HG03097 (cell line): ENCODE measurements around the gene GSN.

Experiments
- ATAC-seq: cut with Tn5 transposase; IDR thresholded peaks from one replicate; pipeline ENCODE4 v1.9.1; 2021; ENCODE audit not compliant: unreplicated experiment, low FRiP score

Gene GSN

DNA sequence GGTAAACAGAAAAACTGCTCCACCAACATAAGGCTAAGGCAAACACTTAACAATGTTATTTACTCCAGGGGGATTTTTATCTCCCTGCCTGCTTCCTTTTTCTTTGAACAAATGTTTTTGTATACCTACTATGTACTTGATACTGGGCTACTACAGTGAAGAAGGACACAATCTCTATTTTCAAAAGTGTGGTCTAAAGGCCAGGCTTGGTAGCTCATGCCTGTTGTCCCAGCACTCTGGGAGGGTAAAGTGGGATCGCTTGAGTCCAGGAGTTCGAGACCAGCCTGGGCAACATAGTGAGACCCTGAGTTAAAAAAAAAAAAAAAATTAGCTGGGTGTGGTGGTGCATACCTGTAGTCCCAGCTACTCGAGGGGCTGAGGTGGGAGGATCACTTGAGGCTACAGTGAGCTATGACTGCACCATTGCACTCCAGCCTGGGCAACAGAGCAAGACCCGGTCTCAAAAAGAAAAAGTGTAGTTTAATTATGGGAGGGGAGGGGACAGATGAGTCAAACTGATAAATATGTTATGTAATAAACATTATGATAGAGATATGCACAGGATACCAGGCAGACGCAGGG lies 98.7 kb downstream of the GSN start:
- no peak for ATAC-seq

DNA sequence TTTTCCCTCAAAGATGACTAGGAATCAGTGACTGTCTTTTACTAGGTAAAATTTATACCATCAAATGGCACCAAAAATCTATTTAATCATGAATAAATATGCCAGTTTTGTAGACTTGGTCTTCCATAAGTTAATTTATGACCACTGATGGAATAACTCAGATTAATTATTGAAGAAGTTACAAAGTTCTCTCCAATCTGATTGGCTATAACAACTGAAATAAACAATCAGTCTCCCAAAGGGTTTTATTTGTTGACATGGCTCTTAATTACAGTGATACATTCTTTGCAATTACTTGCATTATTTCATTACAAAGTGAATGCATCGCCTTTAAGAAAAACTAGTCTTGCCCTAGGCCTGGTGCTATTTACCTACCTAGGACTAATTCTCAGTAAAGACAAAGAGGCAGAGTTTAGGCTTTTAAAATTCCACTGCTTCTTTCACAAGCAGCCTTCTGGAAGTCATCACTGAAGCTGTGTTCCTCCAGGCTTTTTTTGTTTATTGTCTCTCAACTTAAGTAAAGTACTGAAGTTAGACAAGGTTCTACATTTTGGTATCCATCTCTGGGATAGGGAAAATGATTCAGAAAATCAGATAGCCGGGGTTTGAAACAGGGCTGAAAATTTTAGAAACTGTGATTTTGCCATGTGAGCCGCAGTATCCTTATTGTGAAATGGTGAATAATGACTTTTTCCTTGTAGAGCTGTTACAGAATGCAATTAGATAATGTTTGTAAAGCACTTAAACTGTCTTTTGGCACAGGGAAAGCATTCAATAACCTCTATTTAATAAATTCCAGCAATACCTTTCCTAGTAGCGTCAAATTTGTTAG lies 99.6 kb downstream of the GSN start:
- no peak for ATAC-seq

DNA sequence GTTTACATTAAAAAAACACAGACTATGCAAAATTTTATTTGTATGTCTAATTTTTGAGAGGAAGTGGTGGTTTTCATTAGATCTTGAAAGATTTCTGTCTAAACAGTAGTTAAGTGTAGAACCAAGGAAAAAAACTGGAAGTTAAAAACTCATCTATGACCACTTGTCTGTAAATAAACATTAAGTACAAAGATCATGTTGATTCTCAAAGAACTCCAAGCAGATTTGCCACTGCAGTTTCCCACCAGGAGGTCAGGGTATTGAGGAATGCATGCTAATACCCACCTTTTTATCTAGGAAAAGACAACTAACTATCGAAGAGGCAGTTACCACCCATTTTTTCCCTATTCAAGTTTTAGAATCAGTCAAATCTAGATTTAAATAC lies 100.2 kb downstream of the GSN start:
- ATAC-seq, result no peak

- ATAC-seq, result no peak
Observed at GRCh38 chr9:121368745-121369144, 100.8 kb downstream of the GSN start.

DNA sequence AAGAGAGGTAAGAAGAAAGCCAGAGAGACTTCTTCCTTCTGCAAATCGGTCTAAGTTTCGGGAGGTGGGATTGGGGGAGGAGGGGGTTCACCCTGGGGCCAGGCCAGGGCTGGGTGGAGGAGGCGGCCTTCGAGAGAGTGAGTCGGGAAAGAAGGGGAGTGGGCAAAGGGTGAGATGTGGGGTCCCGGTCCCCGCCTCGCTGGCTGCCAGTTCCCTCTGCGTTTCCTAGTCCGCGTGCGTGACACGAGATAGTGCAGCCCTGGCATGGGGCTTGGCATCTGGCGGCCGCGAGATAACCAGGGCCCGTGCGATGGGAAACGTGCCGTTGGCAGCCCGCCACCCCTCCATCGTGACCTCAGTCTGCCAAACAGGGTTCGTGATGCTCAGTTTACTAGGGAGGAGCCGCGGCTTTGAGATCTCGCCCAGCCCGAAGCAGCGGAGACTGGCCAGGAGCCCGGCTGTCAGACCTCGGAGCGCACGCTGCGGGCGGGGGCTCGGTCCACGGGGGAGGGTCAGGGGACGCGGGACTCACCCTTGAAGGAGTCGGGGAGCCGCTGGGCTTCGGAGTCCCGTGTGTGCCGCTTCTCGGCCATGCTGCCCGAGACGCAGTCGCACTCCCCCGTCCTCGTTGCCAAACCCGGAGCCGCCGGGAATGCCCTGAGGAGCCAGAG lies 101.8 kb downstream of the GSN start, which contains the start of gene STOM:
STOM (minus strand) TSS at position 656 of the 671 bp plus-strand sequence; CDS start at position 593, 63 bp downstream.
- peak; percentile 5 for ATAC-seq

- no peak for ATAC-seq
Observed at GRCh38 chr9:121371495-121372061, 103.6 kb downstream of the GSN start.

- ATAC-seq, result no peak
Observed at GRCh38 chr9:121372239-121373010, 104.5 kb downstream of the GSN start.

- no peak for ATAC-seq
Observed at GRCh38 chr9:121373011-121373729, 105.2 kb downstream of the GSN start.

GRCh38 chr9:121376214-121376830 lies 108.4 kb downstream of the GSN start:
- no peak for ATAC-seq

GRCh38 chr9:121380846-121381245 lies 112.9 kb downstream of the GSN start:
- ATAC-seq, result no peak
